Measurements from ENCODE around the gene LKAAEAR1. TPM values are rescaled to one million over a fixed set of nuclear protein-coding genes. Genes with fewer than 3 reads are reported as not detected.

Gene LKAAEAR1
- total and polyA plus RNA-seq, 8 donors, result 0.23 TPM; not detected in 7

GRCh38 chr20:64052987-64053840 lies 31.0 kb downstream of the LKAAEAR1 start:
- Histone ChIP-seq H3K27ac (peak overlapping the region in 4 of 5 donors; percentile 59 to 79 (median 67)), H3K4me3 (no peak overlapping the region), H3K27me3 (peaks cover 19 to 97% (median 66%) of the 10 kb centered on the region in 3 donors), H3K4me1 (peaks cover 20 to 40% (median 24%) of the 10 kb centered on the region in 4 donors), H3K9me3 (no peaks in the 10 kb centered on the region), H3K36me3 (no peaks in the 10 kb centered on the region)
- no peak for DNase-seq
- TF ChIP-seq POLR2A (IDR thresholded peaks at IDR 0.05) (no peak), CTCF (IDR thresholded peaks at IDR 0.05) (no peak), EP300 (IDR thresholded peaks at IDR 0.05) (no peak), POLR2AphosphoS5 (IDR thresholded peaks at IDR 0.05) (no peak)
- intact Hi-C loops (cut with DNase I; ENCODE audit: low total_unique reads), result no loop called here
- 69 to 83% (median 77%) methylated on average over 29 to 33 of the region's 33 CpGs for WGBS, 5 donors

- no peaks in the 10 kb centered on the region for H3K36me3 ChIP-seq
- 79 to 84% (median 81%) methylated on average over 10 of the region's 10 CpGs for WGBS, 5 donors
- intact Hi-C loops (cut with DNase I; ENCODE audit: low total_unique reads), result no loop called here
- peak overlapping the region; percentile 3 to 79 (median 67) for H3K27ac ChIP-seq
- no peak for TF ChIP-seq POLR2AphosphoS5 (IDR thresholded peaks at IDR 0.05)
- TF ChIP-seq EP300 (IDR thresholded peaks at IDR 0.05), result no peak
- no peak for TF ChIP-seq CTCF (IDR thresholded peaks at IDR 0.05)
- TF ChIP-seq POLR2A (IDR thresholded peaks at IDR 0.05), result no peak
- no peaks in the 10 kb centered on the region for H3K9me3 ChIP-seq
- peaks cover 17 to 36% (median 20%) of the 10 kb centered on the region in 4 donors for H3K4me1 ChIP-seq
- H3K4me3 ChIP-seq, result no peak overlapping the region
- H3K27me3 ChIP-seq, result peaks cover 20 to 100% (median 73%) of the 10 kb centered on the region in 3 donors
- DNase-seq, result no peak
Observed at GRCh38 chr20:64052326-64052722, 31.9 kb downstream of the LKAAEAR1 start.

- peaks cover 17 to 31% (median 19%) of the 10 kb centered on the region in 4 donors for H3K4me1 ChIP-seq
- TF ChIP-seq CTCF (IDR thresholded peaks at IDR 0.05) (no peak), EP300 (IDR thresholded peaks at IDR 0.05) (no peak), POLR2AphosphoS5 (IDR thresholded peaks at IDR 0.05) (peak in 2 of 3 donors; percentile 40 to 66), POLR2A (IDR thresholded peaks at IDR 0.05) (no peak)
- WGBS, 5 donors, result 63 to 81% (median 73%) methylated on average over 6 to 15 of the region's 15 CpGs
- H3K27me3 ChIP-seq, result peaks cover 25 to 100% (median 73%) of the 10 kb centered on the region in 3 donors
- no peaks in the 10 kb centered on the region for H3K36me3 ChIP-seq
- H3K27ac ChIP-seq, result peak overlapping the region; percentile 3 to 79 (median 67)
- DNase-seq, result no peak
- H3K9me3 ChIP-seq, result no peaks in the 10 kb centered on the region
- no peak overlapping the region for H3K4me3 ChIP-seq
- intact Hi-C loops (cut with DNase I; ENCODE audit: low total_unique reads), result no loop called here
Observed at GRCh38 chr20:64051561-64052325, 32.5 kb downstream of the LKAAEAR1 start.

- TF ChIP-seq EP300 (IDR thresholded peaks at IDR 0.05), result no peak
- TF ChIP-seq POLR2AphosphoS5 (IDR thresholded peaks at IDR 0.05), result no peak
- no peak for TF ChIP-seq CTCF (IDR thresholded peaks at IDR 0.05)
- no peak for TF ChIP-seq POLR2A (IDR thresholded peaks at IDR 0.05)
- Histone ChIP-seq H3K27me3 (peaks cover 27 to 100% (median 74%) of the 10 kb centered on the region in 3 donors), H3K9me3 (no peaks in the 10 kb centered on the region), H3K27ac (peak overlapping the region; percentile 25 to 79 (median 66)), H3K36me3 (no peaks in the 10 kb centered on the region), H3K4me1 (peaks cover 17 to 31% (median 19%) of the 10 kb centered on the region in 4 donors), H3K4me3 (no peak overlapping the region)
- intact Hi-C loops (cut with DNase I; ENCODE audit: low total_unique reads), result no loop called here
- no peak for DNase-seq
- WGBS, 5 donors, result 70 to 84% (median 73%) methylated on average over 6 to 11 of the region's 11 CpGs
Observed at GRCh38 chr20:64051033-64051452, 33.2 kb downstream of the LKAAEAR1 start.
